WTC11 (cell line): ENCODE data around the gene MUC12. TPM values are rescaled to one million over a fixed set of nuclear protein-coding genes. Genes with fewer than 3 reads are reported as not detected.
A peak's percentile ranks its signal among the peaks of the same experiment; 100 is the strongest.

Source experiments
- ATF1 ChIP-seq: sonication (generic); formaldehyde crosslinking; IDR thresholded peaks from 2 replicates; pipeline ENCODE4 v1.8.1; 2023; ENCODE audit warnings: mild to moderate bottlenecking, moderate library complexity, missing genetic modification reagents
- CREB1 ChIP-seq: sonication (generic); formaldehyde crosslinking; IDR thresholded peaks from 2 replicates; pipeline ENCODE4 v1.8.0; 2023; ENCODE audit warnings: mild to moderate bottlenecking, missing genetic modification reagents
- ESRRA ChIP-seq: sonication (generic); formaldehyde crosslinking; IDR thresholded peaks from 2 replicates; pipeline ENCODE4 v1.8.1; 2022; ENCODE audit warnings: mild to moderate bottlenecking, missing genetic modification reagents, borderline replicate concordance
- FOXK1 ChIP-seq: sonication (generic); formaldehyde crosslinking; IDR thresholded peaks from 2 replicates; pipeline ENCODE4 v1.8.0; 2022; ENCODE audit warnings: mild to moderate bottlenecking, moderate library complexity, missing genetic modification reagents
- KAT7 ChIP-seq: sonication (generic); formaldehyde crosslinking; IDR thresholded peaks from 2 replicates; pipeline ENCODE4 v1.8.1; 2023; ENCODE audit warnings: missing genetic modification reagents, mild to moderate bottlenecking, borderline replicate concordance
- NFATC4 ChIP-seq: fragments of 250-450 bp; sonication (Bioruptor Pico); IDR thresholded peaks from 2 replicates; pipeline ENCODE4 v1.9.0; 2021; ENCODE audit warnings: mild to moderate bottlenecking
- RELA ChIP-seq: sonication (generic); formaldehyde crosslinking; IDR thresholded peaks from 2 replicates; pipeline ENCODE4 v1.8.1; 2022; ENCODE audit warnings: missing genetic modification reagents, mild to moderate bottlenecking, borderline replicate concordance
- SMAD3 ChIP-seq: sonication (generic); formaldehyde crosslinking; IDR thresholded peaks from 2 replicates; pipeline ENCODE4 v1.8.0; 2022; ENCODE audit warnings: missing genetic modification reagents, mild to moderate bottlenecking, borderline replicate concordance
- TEAD1 ChIP-seq: sonication (generic); formaldehyde crosslinking; IDR thresholded peaks from 2 replicates; pipeline ENCODE4 v1.8.0; 2022; ENCODE audit warnings: mild to moderate bottlenecking, missing genetic modification reagents
- TP53 ChIP-seq: sonication (generic); formaldehyde crosslinking; IDR thresholded peaks from 2 replicates; pipeline ENCODE4 v1.8.1; 2023; ENCODE audit warnings: mild to moderate bottlenecking, missing genetic modification reagents
- ZNF121 ChIP-seq: sonication (generic); formaldehyde crosslinking; IDR thresholded peaks from 2 replicates; pipeline ENCODE4 v1.8.0; 2023; ENCODE audit warnings: missing genetic modification reagents
- ZNF232 ChIP-seq: sonication (generic); formaldehyde crosslinking; IDR thresholded peaks from 2 replicates; pipeline ENCODE4 v1.8.0; 2022; ENCODE audit warnings: mild to moderate bottlenecking, missing genetic modification reagents
- ZNF671 ChIP-seq: fragments of 250-450 bp; sonication (Bioruptor Pico); IDR thresholded peaks from 2 replicates; pipeline ENCODE4 v1.8.0; 2021; ENCODE audit warnings: mild to moderate bottlenecking
- total RNA-seq: library from RNA; stranded (reverse); gene quantifications from 3 replicates; pipeline ENCODE4 v1.2.3, GENCODE V29; 2021
- TF ChIP-seq, protein P1 (sequence below): sonication (generic); formaldehyde crosslinking; IDR thresholded peaks from 2 replicates; pipeline ENCODE4 v1.8.0; 2023; ENCODE audit warnings: mild to moderate bottlenecking, missing genetic modification reagents
- TF ChIP-seq, protein P2 (sequence below): fragments of 250-450 bp; sonication (Bioruptor Pico); IDR thresholded peaks from 2 replicates; pipeline ENCODE4 v1.8.0; 2021; ENCODE audit warnings: mild to moderate bottlenecking
- TF ChIP-seq, protein P3 (sequence below): sonication (generic); formaldehyde crosslinking; IDR thresholded peaks from 2 replicates; pipeline ENCODE4 v1.8.0; 2022; ENCODE audit warnings: mild to moderate bottlenecking, missing genetic modification reagents
- TF ChIP-seq, protein P4 (sequence below): sonication (generic); formaldehyde crosslinking; IDR thresholded peaks from 2 replicates; pipeline ENCODE4 v1.8.1; 2022; ENCODE audit warnings: low read depth, missing genetic modification reagents, borderline replicate concordance
- TF ChIP-seq, protein P5 (sequence below): sonication (generic); formaldehyde crosslinking; IDR thresholded peaks from 2 replicates; pipeline ENCODE4 v1.8.1; 2023; ENCODE audit warnings: mild to moderate bottlenecking, missing genetic modification reagents, moderate library complexity
- TF ChIP-seq, protein P6 (sequence below): fragments of 250-450 bp; sonication (Bioruptor Pico); IDR thresholded peaks from 2 replicates; pipeline ENCODE4 v1.9.0; 2021; ENCODE audit warnings: mild to moderate bottlenecking
- TF ChIP-seq, protein P7 (sequence below): fragments of 250-450 bp; sonication (Bioruptor Pico); IDR thresholded peaks from 2 replicates; pipeline ENCODE4 v1.9.0; 2021; ENCODE audit warnings: moderate library complexity, mild to moderate bottlenecking, inconsistent platforms, borderline replicate concordance
- TF ChIP-seq, protein P8 (sequence below): sonication (generic); formaldehyde crosslinking; conservative IDR thresholded peaks from 2 replicates; pipeline ENCODE4 v1.8.1; 2023; ENCODE audit warnings: mild to moderate bottlenecking, low read depth, missing genetic modification reagents, moderate library complexity
- TF ChIP-seq, protein P9 (sequence below): sonication (generic); formaldehyde crosslinking; IDR thresholded peaks from 2 replicates; pipeline ENCODE4 v1.8.0; 2023; ENCODE audit warnings: missing genetic modification reagents, mild to moderate bottlenecking, borderline replicate concordance

The MUC12 gene
- total RNA-seq, 1 experiment from 2014 or later, result 5.7 TPM

DNA sequence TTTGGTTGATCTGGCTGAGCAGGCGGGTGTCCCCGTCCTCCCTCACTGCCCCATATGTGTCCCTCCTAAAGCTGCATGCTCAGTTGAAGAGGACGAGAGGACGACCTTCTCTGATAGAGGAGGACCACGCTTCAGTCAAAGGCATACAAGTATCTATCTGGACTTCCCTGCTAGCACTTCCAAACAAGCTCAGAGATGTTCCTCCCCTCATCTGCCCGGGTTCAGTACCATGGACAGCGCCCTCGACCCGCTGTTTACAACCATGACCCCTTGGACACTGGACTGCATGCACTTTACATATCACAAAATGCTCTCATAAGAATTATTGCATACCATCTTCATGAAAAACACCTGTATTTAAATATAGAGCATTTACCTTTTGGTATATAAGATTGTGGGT lies 89.0 kb downstream of the MUC12 start (continued):
- peak; percentile 69; the same call in 1 of the 2 replicates for TF ChIP-seq ESRRA (CRISPR knock-in tag)
- TF ChIP-seq, protein P1, sequence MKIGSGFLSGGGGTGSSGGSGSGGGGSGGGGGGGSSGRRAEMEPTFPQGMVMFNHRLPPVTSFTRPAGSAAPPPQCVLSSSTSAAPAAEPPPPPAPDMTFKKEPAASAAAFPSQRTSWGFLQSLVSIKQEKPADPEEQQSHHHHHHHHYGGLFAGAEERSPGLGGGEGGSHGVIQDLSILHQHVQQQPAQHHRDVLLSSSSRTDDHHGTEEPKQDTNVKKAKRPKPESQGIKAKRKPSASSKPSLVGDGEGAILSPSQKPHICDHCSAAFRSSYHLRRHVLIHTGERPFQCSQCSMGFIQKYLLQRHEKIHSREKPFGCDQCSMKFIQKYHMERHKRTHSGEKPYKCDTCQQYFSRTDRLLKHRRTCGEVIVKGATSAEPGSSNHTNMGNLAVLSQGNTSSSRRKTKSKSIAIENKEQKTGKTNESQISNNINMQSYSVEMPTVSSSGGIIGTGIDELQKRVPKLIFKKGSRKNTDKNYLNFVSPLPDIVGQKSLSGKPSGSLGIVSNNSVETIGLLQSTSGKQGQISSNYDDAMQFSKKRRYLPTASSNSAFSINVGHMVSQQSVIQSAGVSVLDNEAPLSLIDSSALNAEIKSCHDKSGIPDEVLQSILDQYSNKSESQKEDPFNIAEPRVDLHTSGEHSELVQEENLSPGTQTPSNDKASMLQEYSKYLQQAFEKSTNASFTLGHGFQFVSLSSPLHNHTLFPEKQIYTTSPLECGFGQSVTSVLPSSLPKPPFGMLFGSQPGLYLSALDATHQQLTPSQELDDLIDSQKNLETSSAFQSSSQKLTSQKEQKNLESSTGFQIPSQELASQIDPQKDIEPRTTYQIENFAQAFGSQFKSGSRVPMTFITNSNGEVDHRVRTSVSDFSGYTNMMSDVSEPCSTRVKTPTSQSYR, result peak; percentile 64; the same call in 1 of the 2 replicates
- no peak for TF ChIP-seq TP53
- TF ChIP-seq TEAD1 (CRISPR knock-in tag), result peak; percentile 72; the same call in 1 of the 2 replicates
- TF ChIP-seq FOXK1 (CRISPR knock-in tag), result peak; percentile 93
- TF ChIP-seq, protein P2, sequence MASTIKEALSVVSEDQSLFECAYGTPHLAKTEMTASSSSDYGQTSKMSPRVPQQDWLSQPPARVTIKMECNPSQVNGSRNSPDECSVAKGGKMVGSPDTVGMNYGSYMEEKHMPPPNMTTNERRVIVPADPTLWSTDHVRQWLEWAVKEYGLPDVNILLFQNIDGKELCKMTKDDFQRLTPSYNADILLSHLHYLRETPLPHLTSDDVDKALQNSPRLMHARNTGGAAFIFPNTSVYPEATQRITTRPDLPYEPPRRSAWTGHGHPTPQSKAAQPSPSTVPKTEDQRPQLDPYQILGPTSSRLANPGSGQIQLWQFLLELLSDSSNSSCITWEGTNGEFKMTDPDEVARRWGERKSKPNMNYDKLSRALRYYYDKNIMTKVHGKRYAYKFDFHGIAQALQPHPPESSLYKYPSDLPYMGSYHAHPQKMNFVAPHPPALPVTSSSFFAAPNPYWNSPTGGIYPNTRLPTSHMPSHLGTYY (CRISPR knock-in tag), result no peak
- TF ChIP-seq, protein P3, sequence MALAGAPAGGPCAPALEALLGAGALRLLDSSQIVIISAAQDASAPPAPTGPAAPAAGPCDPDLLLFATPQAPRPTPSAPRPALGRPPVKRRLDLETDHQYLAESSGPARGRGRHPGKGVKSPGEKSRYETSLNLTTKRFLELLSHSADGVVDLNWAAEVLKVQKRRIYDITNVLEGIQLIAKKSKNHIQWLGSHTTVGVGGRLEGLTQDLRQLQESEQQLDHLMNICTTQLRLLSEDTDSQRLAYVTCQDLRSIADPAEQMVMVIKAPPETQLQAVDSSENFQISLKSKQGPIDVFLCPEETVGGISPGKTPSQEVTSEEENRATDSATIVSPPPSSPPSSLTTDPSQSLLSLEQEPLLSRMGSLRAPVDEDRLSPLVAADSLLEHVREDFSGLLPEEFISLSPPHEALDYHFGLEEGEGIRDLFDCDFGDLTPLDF (CRISPR knock-in tag), result 0 out of 2 replicates have a peak, but pooled peaks have one; percentile 62
- peak; percentile 45; the same call in 1 of the 2 replicates for TF ChIP-seq CREB1
- TF ChIP-seq, protein P4, sequence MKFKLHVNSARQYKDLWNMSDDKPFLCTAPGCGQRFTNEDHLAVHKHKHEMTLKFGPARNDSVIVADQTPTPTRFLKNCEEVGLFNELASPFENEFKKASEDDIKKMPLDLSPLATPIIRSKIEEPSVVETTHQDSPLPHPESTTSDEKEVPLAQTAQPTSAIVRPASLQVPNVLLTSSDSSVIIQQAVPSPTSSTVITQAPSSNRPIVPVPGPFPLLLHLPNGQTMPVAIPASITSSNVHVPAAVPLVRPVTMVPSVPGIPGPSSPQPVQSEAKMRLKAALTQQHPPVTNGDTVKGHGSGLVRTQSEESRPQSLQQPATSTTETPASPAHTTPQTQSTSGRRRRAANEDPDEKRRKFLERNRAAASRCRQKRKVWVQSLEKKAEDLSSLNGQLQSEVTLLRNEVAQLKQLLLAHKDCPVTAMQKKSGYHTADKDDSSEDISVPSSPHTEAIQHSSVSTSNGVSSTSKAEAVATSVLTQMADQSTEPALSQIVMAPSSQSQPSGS (CRISPR knock-in tag), result 0 out of 2 replicates have a peak, but pooled peaks have one; percentile 27
- TF ChIP-seq, protein P5, sequence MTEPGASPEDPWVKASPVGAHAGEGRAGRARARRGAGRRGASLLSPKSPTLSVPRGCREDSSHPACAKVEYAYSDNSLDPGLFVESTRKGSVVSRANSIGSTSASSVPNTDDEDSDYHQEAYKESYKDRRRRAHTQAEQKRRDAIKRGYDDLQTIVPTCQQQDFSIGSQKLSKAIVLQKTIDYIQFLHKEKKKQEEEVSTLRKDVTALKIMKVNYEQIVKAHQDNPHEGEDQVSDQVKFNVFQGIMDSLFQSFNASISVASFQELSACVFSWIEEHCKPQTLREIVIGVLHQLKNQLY (CRISPR knock-in tag), result no peak
- no peak for TF ChIP-seq ATF1 (CRISPR knock-in tag)
- TF ChIP-seq KAT7 (CRISPR knock-in tag), result no peak
- TF ChIP-seq, protein P6, sequence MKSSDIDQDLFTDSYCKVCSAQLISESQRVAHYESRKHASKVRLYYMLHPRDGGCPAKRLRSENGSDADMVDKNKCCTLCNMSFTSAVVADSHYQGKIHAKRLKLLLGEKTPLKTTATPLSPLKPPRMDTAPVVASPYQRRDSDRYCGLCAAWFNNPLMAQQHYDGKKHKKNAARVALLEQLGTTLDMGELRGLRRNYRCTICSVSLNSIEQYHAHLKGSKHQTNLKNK (CRISPR knock-in tag), result no peak
- TF ChIP-seq NFATC4, result no peak
- peak; percentile 78; the same call in 1 of the 2 replicates for TF ChIP-seq ZNF232
- TF ChIP-seq, protein P7, sequence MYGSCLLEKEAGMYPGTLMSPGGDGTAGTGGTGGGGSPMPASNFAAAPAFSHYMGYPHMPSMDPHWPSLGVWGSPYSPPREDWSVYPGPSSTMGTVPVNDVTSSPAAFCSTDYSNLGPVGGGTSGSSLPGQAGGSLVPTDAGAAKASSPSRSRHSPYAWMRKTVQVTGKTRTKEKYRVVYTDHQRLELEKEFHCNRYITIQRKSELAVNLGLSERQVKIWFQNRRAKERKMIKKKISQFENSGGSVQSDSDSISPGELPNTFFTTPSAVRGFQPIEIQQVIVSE (CRISPR knock-in tag), result no peak
- TF ChIP-seq SMAD3 (CRISPR knock-in tag), result no peak; the same call in 1 of the 2 replicates
- no peak for TF ChIP-seq RELA (CRISPR knock-in tag)
- no peak for TF ChIP-seq ZNF121 (CRISPR knock-in tag)
- TF ChIP-seq, protein P8, sequence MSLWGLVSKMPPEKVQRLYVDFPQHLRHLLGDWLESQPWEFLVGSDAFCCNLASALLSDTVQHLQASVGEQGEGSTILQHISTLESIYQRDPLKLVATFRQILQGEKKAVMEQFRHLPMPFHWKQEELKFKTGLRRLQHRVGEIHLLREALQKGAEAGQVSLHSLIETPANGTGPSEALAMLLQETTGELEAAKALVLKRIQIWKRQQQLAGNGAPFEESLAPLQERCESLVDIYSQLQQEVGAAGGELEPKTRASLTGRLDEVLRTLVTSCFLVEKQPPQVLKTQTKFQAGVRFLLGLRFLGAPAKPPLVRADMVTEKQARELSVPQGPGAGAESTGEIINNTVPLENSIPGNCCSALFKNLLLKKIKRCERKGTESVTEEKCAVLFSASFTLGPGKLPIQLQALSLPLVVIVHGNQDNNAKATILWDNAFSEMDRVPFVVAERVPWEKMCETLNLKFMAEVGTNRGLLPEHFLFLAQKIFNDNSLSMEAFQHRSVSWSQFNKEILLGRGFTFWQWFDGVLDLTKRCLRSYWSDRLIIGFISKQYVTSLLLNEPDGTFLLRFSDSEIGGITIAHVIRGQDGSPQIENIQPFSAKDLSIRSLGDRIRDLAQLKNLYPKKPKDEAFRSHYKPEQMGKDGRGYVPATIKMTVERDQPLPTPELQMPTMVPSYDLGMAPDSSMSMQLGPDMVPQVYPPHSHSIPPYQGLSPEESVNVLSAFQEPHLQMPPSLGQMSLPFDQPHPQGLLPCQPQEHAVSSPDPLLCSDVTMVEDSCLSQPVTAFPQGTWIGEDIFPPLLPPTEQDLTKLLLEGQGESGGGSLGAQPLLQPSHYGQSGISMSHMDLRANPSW (CRISPR knock-in tag), result no peak
- TF ChIP-seq, protein P9, sequence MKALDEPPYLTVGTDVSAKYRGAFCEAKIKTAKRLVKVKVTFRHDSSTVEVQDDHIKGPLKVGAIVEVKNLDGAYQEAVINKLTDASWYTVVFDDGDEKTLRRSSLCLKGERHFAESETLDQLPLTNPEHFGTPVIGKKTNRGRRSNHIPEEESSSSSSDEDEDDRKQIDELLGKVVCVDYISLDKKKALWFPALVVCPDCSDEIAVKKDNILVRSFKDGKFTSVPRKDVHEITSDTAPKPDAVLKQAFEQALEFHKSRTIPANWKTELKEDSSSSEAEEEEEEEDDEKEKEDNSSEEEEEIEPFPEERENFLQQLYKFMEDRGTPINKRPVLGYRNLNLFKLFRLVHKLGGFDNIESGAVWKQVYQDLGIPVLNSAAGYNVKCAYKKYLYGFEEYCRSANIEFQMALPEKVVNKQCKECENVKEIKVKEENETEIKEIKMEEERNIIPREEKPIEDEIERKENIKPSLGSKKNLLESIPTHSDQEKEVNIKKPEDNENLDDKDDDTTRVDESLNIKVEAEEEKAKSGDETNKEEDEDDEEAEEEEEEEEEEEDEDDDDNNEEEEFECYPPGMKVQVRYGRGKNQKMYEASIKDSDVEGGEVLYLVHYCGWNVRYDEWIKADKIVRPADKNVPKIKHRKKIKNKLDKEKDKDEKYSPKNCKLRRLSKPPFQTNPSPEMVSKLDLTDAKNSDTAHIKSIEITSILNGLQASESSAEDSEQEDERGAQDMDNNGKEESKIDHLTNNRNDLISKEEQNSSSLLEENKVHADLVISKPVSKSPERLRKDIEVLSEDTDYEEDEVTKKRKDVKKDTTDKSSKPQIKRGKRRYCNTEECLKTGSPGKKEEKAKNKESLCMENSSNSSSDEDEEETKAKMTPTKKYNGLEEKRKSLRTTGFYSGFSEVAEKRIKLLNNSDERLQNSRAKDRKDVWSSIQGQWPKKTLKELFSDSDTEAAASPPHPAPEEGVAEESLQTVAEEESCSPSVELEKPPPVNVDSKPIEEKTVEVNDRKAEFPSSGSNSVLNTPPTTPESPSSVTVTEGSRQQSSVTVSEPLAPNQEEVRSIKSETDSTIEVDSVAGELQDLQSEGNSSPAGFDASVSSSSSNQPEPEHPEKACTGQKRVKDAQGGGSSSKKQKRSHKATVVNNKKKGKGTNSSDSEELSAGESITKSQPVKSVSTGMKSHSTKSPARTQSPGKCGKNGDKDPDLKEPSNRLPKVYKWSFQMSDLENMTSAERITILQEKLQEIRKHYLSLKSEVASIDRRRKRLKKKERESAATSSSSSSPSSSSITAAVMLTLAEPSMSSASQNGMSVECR, result no peak
- TF ChIP-seq ZNF671 (CRISPR knock-in tag), result no peak
